Body of pancreas (tissue), 4 donors: Measurements from ENCODE around the gene SYK. TPM values are rescaled to one million over a fixed set of nuclear protein-coding genes. Genes with fewer than 3 reads are reported as not detected.
A peak's percentile ranks its signal among the peaks of the same experiment; 100 is the strongest.

Experiments
- ATAC-seq: fragments of 150-250 bp; one replicate; pipeline ENCODE4 v1.9.1; 2016
- DNase-seq, 4 donors: peaks; one replicate each; pipeline ENCODE4 v3.0.0-alpha.2; 2019
- H3K27ac ChIP-seq, 4 donors: fragments of 200-600 bp; sonication (generic); 1 replicate in 3 of 4; 2 replicates in 1 of 4; pipeline versions ENCODE4 v1.5.1 to v1.6.1; 2016 to 2019; ENCODE audit warnings: mild to moderate bottlenecking in 1 of 4, mixed read lengths in 1 of 4, moderate library complexity in 1 of 4
- H3K27me3 ChIP-seq, 2 donors: fragments of 200-600 bp; sonication (generic); one replicate each; pipeline ENCODE4 v1.6.0; 2016; ENCODE audit warnings: mild to moderate bottlenecking in 1 of 2
- H3K36me3 ChIP-seq, 2 donors: fragments of 200-600 bp; sonication (generic); replicated peaks in 1 of 2; 2 replicates each; pipeline ENCODE4 v1.5.1; 2016; ENCODE audit warnings: low read depth in 2 of 2; ENCODE audit not compliant: insufficient read depth in 1 of 2
- H3K4me1 ChIP-seq: fragments of 200-600 bp; sonication (generic); one replicate; pipeline ENCODE4 v1.6.0; 2016
- H3K4me3 ChIP-seq, 2 donors: fragments of 200-600 bp; sonication (generic); 1 replicate in 1 of 2; 2 replicates in 1 of 2; pipeline ENCODE4 v1.5.1; 2016 to 2019
- H3K9me3 ChIP-seq, 3 donors: fragments of 200-600 bp; sonication (generic); 1 replicate in 2 of 3; 2 replicates in 1 of 3; pipeline ENCODE4 v1.5.1; 2016
- POLR2A ChIP-seq, 3 donors: fragments of 450-650 bp; IDR thresholded peaks; one replicate each; pipeline ENCODE4 v1.6.1; 2016; ENCODE audit warnings: antibody characterized with exemption in 3 of 3, mild to moderate bottlenecking in 2 of 3
- WGBS, 2 donors: methylation state at CpG; one replicate each; pipeline ENCODE4 v1.1.5; 2017; 5-methylcytosine and 5-hydroxymethylcytosine counted together
- intact Hi-C: fragments of 100-400 bp; cut with DNase I; formaldehyde crosslinking; loops from one replicate; pipeline ENCODE4 v1.15.1; 2023
- total RNA-seq, 2 donors: library from RNA; depleted of rRNA; stranded (reverse); fragments of >200 nt; gene quantifications; one replicate each; pipeline ENCODE4 v1.1.0, GENCODE V29; 2016
- TF ChIP-seq, protein P1 (sequence below), 7 experiments: fragments of 450-650 bp in 4 of 7; fragments of 200-600 bp in 3 of 7; sonication (generic) in 3 of 7; IDR thresholded peaks; one replicate each; pipeline ENCODE4 v1.5.1; 2016 to 2019; ENCODE audit warnings: antibody characterized with exemption in 7 of 7

The SYK gene
- total RNA-seq, 2 donors from 2014 or later, result 10.5 to 11.2 TPM

DNA sequence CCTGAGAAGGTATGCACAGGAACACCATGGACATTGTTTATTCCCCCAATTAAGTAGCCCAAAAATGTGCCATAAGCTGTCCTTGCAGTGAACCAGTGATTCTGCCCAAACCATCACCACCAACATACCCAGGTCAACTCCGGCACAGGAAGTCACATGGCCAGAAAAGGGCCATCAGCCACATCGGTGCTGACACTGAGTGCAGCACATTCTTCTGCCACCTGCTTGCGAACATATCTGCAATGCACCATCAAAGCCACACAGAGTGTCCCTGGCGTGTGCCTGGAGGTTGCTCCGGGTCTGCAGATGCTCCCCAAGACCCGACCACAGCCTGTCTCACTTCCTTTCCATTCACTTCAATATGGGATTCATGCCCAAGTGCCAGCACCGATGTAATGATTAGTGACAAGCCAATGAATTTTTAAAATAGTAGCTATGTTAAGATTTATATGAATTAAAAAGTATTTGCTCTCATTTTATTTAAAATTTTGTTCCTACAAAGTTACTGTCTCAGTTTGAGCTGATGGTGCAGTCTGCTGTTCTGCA lies 37.6 kb downstream of the SYK start:
- no peaks in the 10 kb centered on the region for H3K36me3 ChIP-seq
- no peaks in the 10 kb centered on the region for H3K27me3 ChIP-seq
- ATAC-seq (no peak), DNase-seq (no peak)
- intact Hi-C loops, result no loop called here
- H3K4me1 ChIP-seq, result no peaks in the 10 kb centered on the region
- H3K4me3 ChIP-seq, result no peak overlapping the region
- no peak overlapping the region for H3K27ac ChIP-seq
- H3K9me3 ChIP-seq, result no peaks in the 10 kb centered on the region
- 81 to 96% methylated on average over 7 of the region's 7 CpGs for WGBS, 2 donors
- TF ChIP-seq, protein P1, sequence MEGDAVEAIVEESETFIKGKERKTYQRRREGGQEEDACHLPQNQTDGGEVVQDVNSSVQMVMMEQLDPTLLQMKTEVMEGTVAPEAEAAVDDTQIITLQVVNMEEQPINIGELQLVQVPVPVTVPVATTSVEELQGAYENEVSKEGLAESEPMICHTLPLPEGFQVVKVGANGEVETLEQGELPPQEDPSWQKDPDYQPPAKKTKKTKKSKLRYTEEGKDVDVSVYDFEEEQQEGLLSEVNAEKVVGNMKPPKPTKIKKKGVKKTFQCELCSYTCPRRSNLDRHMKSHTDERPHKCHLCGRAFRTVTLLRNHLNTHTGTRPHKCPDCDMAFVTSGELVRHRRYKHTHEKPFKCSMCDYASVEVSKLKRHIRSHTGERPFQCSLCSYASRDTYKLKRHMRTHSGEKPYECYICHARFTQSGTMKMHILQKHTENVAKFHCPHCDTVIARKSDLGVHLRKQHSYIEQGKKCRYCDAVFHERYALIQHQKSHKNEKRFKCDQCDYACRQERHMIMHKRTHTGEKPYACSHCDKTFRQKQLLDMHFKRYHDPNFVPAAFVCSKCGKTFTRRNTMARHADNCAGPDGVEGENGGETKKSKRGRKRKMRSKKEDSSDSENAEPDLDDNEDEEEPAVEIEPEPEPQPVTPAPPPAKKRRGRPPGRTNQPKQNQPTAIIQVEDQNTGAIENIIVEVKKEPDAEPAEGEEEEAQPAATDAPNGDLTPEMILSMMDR (IDR thresholded peaks at IDR 0.05), result no peak
- TF ChIP-seq POLR2A (IDR thresholded peaks at IDR 0.05), result no peak

DNA sequence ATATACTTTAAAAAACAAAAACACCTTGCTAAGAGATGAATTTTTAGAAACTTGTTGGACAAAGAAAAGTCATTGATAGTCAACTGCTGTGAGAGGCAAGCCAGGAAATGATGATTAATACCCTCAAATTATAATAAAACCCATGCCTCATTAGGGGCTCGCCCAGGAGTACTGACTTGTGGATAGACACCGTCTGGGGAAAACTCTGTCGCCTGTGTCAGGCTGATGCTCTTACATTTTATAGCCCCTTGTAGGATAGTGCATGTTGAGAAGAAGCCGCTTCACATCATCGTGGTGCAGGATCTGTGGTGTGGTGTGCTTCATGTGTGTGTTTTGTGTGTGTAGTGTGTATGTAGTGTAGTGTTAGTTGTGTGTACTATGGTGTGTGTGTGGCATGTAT lies 39.1 kb downstream of the SYK start:
- WGBS, 2 donors, result 91 to 92% methylated on average over 5 of the region's 5 CpGs
- intact Hi-C loops, result no loop called here
- Histone ChIP-seq H3K4me3 (no peak overlapping the region), H3K4me1 (no peaks in the 10 kb centered on the region), H3K27me3 (no peaks in the 10 kb centered on the region), H3K27ac (no peak overlapping the region), H3K36me3 (peaks cover 0 to 5% of the 10 kb centered on the region in 2 donors), H3K9me3 (no peaks in the 10 kb centered on the region)
- no peak for ATAC-seq
- DNase-seq, result no peak
- TF ChIP-seq, protein P1 (IDR thresholded peaks at IDR 0.05), result no peak
- TF ChIP-seq POLR2A (IDR thresholded peaks at IDR 0.05), result no peak

DNA sequence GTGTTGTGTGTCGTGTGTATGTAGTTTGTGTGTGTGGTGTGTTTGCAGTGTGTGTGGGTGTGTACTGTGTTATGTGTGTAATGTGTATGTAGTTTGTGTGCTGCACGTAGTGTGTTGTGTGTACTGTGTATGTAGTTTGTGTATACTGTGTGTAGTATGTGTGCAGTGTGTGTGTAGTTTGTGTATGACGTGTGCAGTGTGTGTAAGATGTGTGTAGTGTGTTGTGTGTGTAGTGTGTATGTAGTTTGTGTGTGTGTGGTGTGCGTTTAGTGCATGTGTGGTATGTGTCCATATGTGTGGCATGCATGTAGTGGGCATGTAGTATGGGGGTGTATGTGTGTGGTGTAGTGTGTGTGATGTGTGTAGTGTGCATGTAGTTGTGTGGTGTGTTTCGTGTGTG lies 39.6 kb downstream of the SYK start:
- WGBS, 2 donors, result 79 to 91% methylated on average over 5 of the region's 5 CpGs
- no peak overlapping the region for H3K27ac ChIP-seq
- H3K4me1 ChIP-seq, result no peaks in the 10 kb centered on the region
- ATAC-seq, result no peak
- no peak overlapping the region for H3K4me3 ChIP-seq
- TF ChIP-seq, protein P1 (IDR thresholded peaks at IDR 0.05), result no peak
- TF ChIP-seq POLR2A (IDR thresholded peaks at IDR 0.05), result no peak
- no peaks in the 10 kb centered on the region for H3K9me3 ChIP-seq
- H3K36me3 ChIP-seq, result peaks cover 0 to 6% of the 10 kb centered on the region in 2 donors
- intact Hi-C loops, result no loop called here
- no peak for DNase-seq
- no peaks in the 10 kb centered on the region for H3K27me3 ChIP-seq

DNA sequence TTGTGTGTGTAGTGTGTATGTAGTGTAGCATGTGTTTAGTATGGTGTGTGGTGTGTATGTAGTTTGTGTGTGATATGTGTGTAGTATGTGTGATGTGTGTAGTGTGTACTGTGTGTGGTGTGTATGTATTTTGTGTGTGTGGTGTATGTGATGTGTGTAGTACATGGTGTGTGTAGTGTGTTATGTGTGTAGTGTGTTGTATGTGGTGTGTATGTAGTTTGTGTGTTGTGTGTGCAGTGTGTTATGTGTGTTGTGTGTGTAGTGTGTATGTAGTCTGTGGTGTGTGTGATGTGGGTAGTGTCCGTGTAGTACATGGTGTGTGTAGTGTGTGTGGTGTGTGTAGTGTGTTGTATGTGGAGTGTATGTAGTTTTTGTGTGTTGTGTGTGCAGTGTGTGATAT lies 40.0 kb downstream of the SYK start:
- no peaks in the 10 kb centered on the region for H3K27me3 ChIP-seq
- no peak for TF ChIP-seq POLR2A (IDR thresholded peaks at IDR 0.05)
- TF ChIP-seq, protein P1 (IDR thresholded peaks at IDR 0.05), result no peak
- no peaks in the 10 kb centered on the region for H3K9me3 ChIP-seq
- no peak overlapping the region for H3K27ac ChIP-seq
- peaks cover 0 to 6% of the 10 kb centered on the region in 2 donors for H3K36me3 ChIP-seq
- DNase-seq (no peak), ATAC-seq (no peak)
- H3K4me1 ChIP-seq, result no peaks in the 10 kb centered on the region
- no peak overlapping the region for H3K4me3 ChIP-seq
- intact Hi-C loops, result no loop called here
- WGBS, 2 donors, result 77 to 100% methylated on average over 1 of the region's 1 CpG

DNA sequence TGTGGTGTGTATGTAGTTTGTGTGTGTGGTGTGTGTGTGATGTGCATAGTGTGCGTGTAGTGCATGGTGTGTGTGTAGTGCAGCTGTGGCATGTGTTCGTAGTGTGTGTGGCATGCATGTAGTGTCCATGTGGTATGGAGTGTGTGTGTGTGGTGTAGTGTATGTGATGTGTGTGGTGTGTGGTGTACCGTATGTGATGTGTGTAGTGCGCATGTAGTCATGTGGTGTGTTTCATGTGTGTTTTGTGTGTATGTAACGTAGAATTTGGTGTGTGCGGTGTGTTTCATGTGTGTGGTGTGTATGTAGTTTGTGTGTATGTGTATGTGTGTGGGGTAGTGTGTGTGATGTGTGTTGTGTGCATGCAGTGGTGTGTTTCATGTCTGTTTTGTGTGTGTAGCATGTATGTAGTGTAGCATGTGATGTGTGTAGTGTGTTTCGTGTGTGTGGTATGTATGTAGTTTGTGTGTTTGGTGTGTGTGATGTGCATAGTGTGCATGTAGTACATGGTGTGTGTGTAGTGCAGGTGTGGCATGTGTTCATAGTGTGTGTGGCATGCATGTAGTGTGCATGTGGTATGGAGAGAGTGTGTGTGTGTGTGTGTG lies 40.7 kb downstream of the SYK start:
- TF ChIP-seq, protein P1 (IDR thresholded peaks at IDR 0.05), result peak in 1 of 7 experiments; percentile 6
- TF ChIP-seq POLR2A (IDR thresholded peaks at IDR 0.05), result no peak
- no peak overlapping the region for H3K27ac ChIP-seq
- H3K36me3 ChIP-seq, result peaks cover 0 to 6% of the 10 kb centered on the region in 2 donors
- ATAC-seq (no peak), DNase-seq (no peak)
- no peak overlapping the region for H3K4me3 ChIP-seq
- no peaks in the 10 kb centered on the region for H3K4me1 ChIP-seq
- H3K27me3 ChIP-seq, result no peaks in the 10 kb centered on the region
- WGBS, 2 donors, result 85 to 93% methylated on average over 7 of the region's 7 CpGs
- intact Hi-C loops, result no loop called here
- H3K9me3 ChIP-seq, result no peaks in the 10 kb centered on the region
